IMR-90 (cell line): ENCODE results near the gene CACNA2D3. TPM values are rescaled to one million over a fixed set of nuclear protein-coding genes. Genes with fewer than 3 reads are reported as not detected.

Source experiments
- ATAC-seq: fragments of 200-7000 bp; cut with Tn5 transposase; 2 replicates; pipeline ENCODE4 v1.9.1; 2020; ENCODE audit warnings: low read depth, mild to moderate bottlenecking, moderate library complexity
- BruUV-seq: library from RNA; stranded (reverse); fragments of 400-500 nt; replicated peaks from 2 replicates; lab custom pipeline; 2021; lab: Mats Ljungman, UMichigan
- CTCF ChIA-PET: fragments of 300-600 bp; formaldehyde crosslinking; extraction: SDS; loops from one replicate; lab custom pipeline; 2021; ENCODE audit warnings: antibody characterized with exemption; lab: Yijun Ruan, JAX
- POLR2A ChIA-PET: fragments of 300-600 bp; sonication (Branson Sonifier 250); formaldehyde crosslinking; loops from one replicate; lab custom pipeline; 2022; ENCODE audit warnings: antibody characterized with exemption; ENCODE audit not compliant: unreplicated experiment; lab: Charles Lee
- DNase-seq: peaks from one replicate; pipeline ENCODE4 v3.0.0; 2013
- H2AFZ ChIP-seq: replicated peaks from 2 replicates; pipeline ENCODE3; 2013; ENCODE audit warnings: low read length, mild to moderate bottlenecking; ENCODE audit not compliant: poor library complexity
- H2AK5ac ChIP-seq: 2 replicates; pipeline ENCODE4 v1.6.1; 2013; ENCODE audit warnings: low read depth, low read length, inconsistent platforms
- H2AK9ac ChIP-seq: replicated peaks from 2 replicates; pipeline ENCODE3; 2013; ENCODE audit warnings: mild to moderate bottlenecking, low read depth, low read length, moderate library complexity; ENCODE audit not compliant: poor library complexity
- H2BK120ac ChIP-seq: 2 replicates; pipeline ENCODE4 v1.6.1; 2013; ENCODE audit warnings: low read depth, low read length, inconsistent platforms
- H2BK15ac ChIP-seq: 3 replicates; pipeline ENCODE4 v1.6.1; 2013; ENCODE audit warnings: low read depth, low read length, inconsistent platforms
- H2BK20ac ChIP-seq: 2 replicates; pipeline ENCODE4 v1.6.1; 2013; ENCODE audit warnings: low read depth, mild to moderate bottlenecking, inconsistent platforms, low read length, moderate library complexity
- H2BK5ac ChIP-seq: 2 replicates; pipeline ENCODE4 v1.6.1; 2013; ENCODE audit warnings: mild to moderate bottlenecking, low read depth, low read length, inconsistent platforms; ENCODE audit not compliant: poor library complexity, severe bottlenecking
- H3K14ac ChIP-seq: replicated peaks from 2 replicates; pipeline ENCODE4 v1.6.1; 2013; ENCODE audit warnings: low read depth, low read length, inconsistent platforms
- H3K18ac ChIP-seq: 2 replicates; pipeline ENCODE4 v1.6.1; 2013; ENCODE audit warnings: low read depth, low read length, control low read depth
- H3K23ac ChIP-seq: 2 replicates; pipeline ENCODE4 v1.6.1; 2013; ENCODE audit warnings: low read depth, low read length, inconsistent platforms
- H3K27ac ChIP-seq: 2 replicates; pipeline ENCODE4 v1.5.1; 2013; ENCODE audit warnings: mild to moderate bottlenecking, control low read depth, low read length; ENCODE audit not compliant: insufficient read depth
- H3K27me3 ChIP-seq: 2 replicates; pipeline ENCODE4 v1.6.1; 2013; ENCODE audit warnings: low read length; ENCODE audit not compliant: control insufficient read depth, insufficient read depth
- H3K36me3 ChIP-seq: 2 replicates; pipeline ENCODE4 v1.6.1; 2013; ENCODE audit warnings: low read length, mixed read lengths; ENCODE audit not compliant: control insufficient read depth, insufficient read depth
- H3K4ac ChIP-seq: 2 replicates; pipeline ENCODE4 v1.6.1; 2013; ENCODE audit warnings: low read depth, low read length, inconsistent platforms
- H3K4me1 ChIP-seq: 2 replicates; pipeline ENCODE4 v1.6.1; 2013; ENCODE audit warnings: low read length, mixed read lengths; ENCODE audit not compliant: control insufficient read depth, insufficient read depth
- H3K4me2 ChIP-seq: 2 replicates; pipeline ENCODE4 v1.6.1; 2013; ENCODE audit warnings: low read depth, mild to moderate bottlenecking, control low read depth, low read length, moderate library complexity
- H3K4me3 ChIP-seq: 2 replicates; pipeline ENCODE4 v1.5.1; 2013; ENCODE audit warnings: low read depth, mild to moderate bottlenecking, control low read depth, low read length, moderate library complexity; ENCODE audit not compliant: insufficient read depth
- H3K56ac ChIP-seq: 2 replicates; pipeline ENCODE4 v1.6.1; 2013; ENCODE audit warnings: low read length, inconsistent platforms; ENCODE audit not compliant: insufficient read depth; ENCODE audit errors: extremely low read depth
- H3K79me1 ChIP-seq, 2 experiments: 2 replicates each; pipeline ENCODE4 v1.6.1; 2013; ENCODE audit warnings: low read length in 2 of 2, inconsistent platforms in 1 of 2, low read depth in 1 of 2
- H3K9ac ChIP-seq: 2 replicates; pipeline ENCODE4 v1.6.1; 2013; ENCODE audit warnings: low read depth, low read length, control low read depth
- H3K9me1 ChIP-seq: 2 replicates; pipeline ENCODE4 v1.6.1; 2013; ENCODE audit warnings: low read length, inconsistent platforms; ENCODE audit not compliant: insufficient read depth
- H3K9me3 ChIP-seq: 2 replicates; pipeline ENCODE4 v1.6.1; 2013; ENCODE audit warnings: low read length; ENCODE audit not compliant: control insufficient read depth, insufficient read depth
- H4K20me1 ChIP-seq: 2 replicates; pipeline ENCODE4 v1.6.1; 2013; ENCODE audit warnings: low read length, inconsistent platforms; ENCODE audit not compliant: insufficient read depth
- H4K5ac ChIP-seq: 2 replicates; pipeline ENCODE4 v1.6.1; 2013; ENCODE audit warnings: mild to moderate bottlenecking, low read depth, low read length, control low read depth
- H4K8ac ChIP-seq, 2 experiments: 2 replicates each; pipeline ENCODE4 v1.6.1; 2013; ENCODE audit warnings: low read depth in 2 of 2, low read length in 2 of 2, control low read depth in 1 of 2, inconsistent platforms in 1 of 2
- H4K91ac ChIP-seq: 2 replicates; pipeline ENCODE4 v1.6.1; 2013; ENCODE audit warnings: low read depth, low read length, inconsistent platforms; ENCODE audit not compliant: insufficient read depth
- BHLHE40 ChIP-seq: fragments of 150-350 bp; IDR thresholded peaks from 2 replicates; pipeline ENCODE4 v1.6.1; 2016; ENCODE audit warnings: mild to moderate bottlenecking, low read depth, low read length
- CHD1 ChIP-seq: IDR thresholded peaks from 2 replicates; pipeline ENCODE4 v1.6.1; 2012; ENCODE audit warnings: low read depth, low read length, improper control_type of control experiment
- CTCF ChIP-seq: conservative IDR thresholded peaks from 2 replicates; pipeline ENCODE4 v1.5.1; 2012; ENCODE audit warnings: mild to moderate bottlenecking, low read depth, low read length, improper control_type of control experiment
- ELK1 ChIP-seq: fragments of 150-350 bp; IDR thresholded peaks from 2 replicates; pipeline ENCODE4 v1.6.1; 2016; ENCODE audit warnings: low read depth, mild to moderate bottlenecking, low read length, moderate library complexity, borderline replicate concordance
- FOS ChIP-seq: fragments of 150-350 bp; IDR thresholded peaks from 2 replicates; pipeline ENCODE4 v1.6.1; 2016; ENCODE audit warnings: low read depth, low read length
- MAFK ChIP-seq: IDR thresholded peaks from 2 replicates; pipeline ENCODE4 v1.6.1; 2012; ENCODE audit warnings: low read depth, low read length, improper control_type of control experiment
- MAZ ChIP-seq: IDR thresholded peaks from 2 replicates; pipeline ENCODE4 v1.6.1; 2012; ENCODE audit warnings: low read depth, mild to moderate bottlenecking, low read length, improper control_type of control experiment, moderate library complexity, borderline replicate concordance
- MXI1 ChIP-seq: IDR thresholded peaks from 2 replicates; pipeline ENCODE4 v1.6.1; 2012; ENCODE audit warnings: low read depth, mild to moderate bottlenecking, low read length, moderate library complexity, borderline replicate concordance
- NFE2L2 ChIP-seq: fragments of 150-350 bp; IDR thresholded peaks from 2 replicates; pipeline ENCODE4 v1.6.1; 2016; ENCODE audit warnings: low read depth, mild to moderate bottlenecking, low read length
- POLR2A ChIP-seq: IDR thresholded peaks from 2 replicates; pipeline ENCODE4 v1.6.1; 2012; ENCODE audit warnings: mild to moderate bottlenecking, low read depth, low read length
- RAD21 ChIP-seq: IDR thresholded peaks from 2 replicates; pipeline ENCODE4 v1.6.1; 2012; ENCODE audit warnings: low read length, improper control_type of control experiment
- RFX5 ChIP-seq: IDR thresholded peaks from 2 replicates; pipeline ENCODE4 v1.8.0; 2012; ENCODE audit warnings: low read depth, mild to moderate bottlenecking, low read length, moderate library complexity
- SMC3 ChIP-seq: fragments of 150-350 bp; IDR thresholded peaks from 2 replicates; pipeline ENCODE4 v1.6.1; 2016; ENCODE audit warnings: low read depth, mild to moderate bottlenecking, antibody characterized with exemption, low read length, moderate library complexity
- USF2 ChIP-seq: fragments of 150-350 bp; IDR thresholded peaks from 2 replicates; pipeline ENCODE4 v1.6.1; 2017; ENCODE audit warnings: mild to moderate bottlenecking, antibody characterized with exemption, low read length, low read depth
- WGBS, 2 experiments: methylation state at CpG; one replicate each; pipeline versions ENCODE4 v1.1.5 to v1.1.7; 2013; ENCODE audit warnings: missing lambda C conversion rate in 2 of 2; ENCODE audit not compliant: insufficient read length in 1 of 2; ENCODE audit errors: extremely low coverage in 2 of 2; 5-methylcytosine and 5-hydroxymethylcytosine counted together
- dilution Hi-C: fragments of 300-500 bp; cut with HindIII; formaldehyde crosslinking; loops from one replicate; pipeline ENCODE4 v1.14.3; 2018; ENCODE audit warnings: low sequenced_read_pairs; ENCODE audit not compliant: unreplicated experiment
- in situ Hi-C: fragments of 300-500 bp; cut with MboI; formaldehyde crosslinking; loops from 3 replicates; pipeline ENCODE4 v1.14.3; 2019; ENCODE audit warnings: low sequenced_read_pairs, inconsistent platforms, mixed read lengths
- intact Hi-C: fragments of 100-400 bp; cut with micrococcal nuclease; formaldehyde crosslinking; loops from 2 replicates; pipeline ENCODE4 v1.10.0; 2022
- polyA plus RNA-seq, 3 experiments: library from polyadenylated mRNA; depleted of rRNA; stranded (reverse); fragments of >200 nt; gene quantifications; 2 replicates each; pipeline ENCODE4 v1.2.3, GENCODE V29; 2012; ENCODE audit warnings: low replicate concordance in 1 of 3
- total RNA-seq: library from RNA; depleted of rRNA; stranded (reverse); fragments of >200 nt; gene quantifications from 2 replicates; pipeline ENCODE4 v1.2.3, GENCODE V29; 2012

CACNA2D3 gene
- total and polyA plus RNA-seq, 2 of the 4 experiments (the other 2 are of a cell fraction) = 0.36 to 0.41 TPM

GRCh38 chr3:54889731-54890130 is 767.4 kb downstream of the CACNA2D3 start:
- CTCF ChIA-PET = no interaction called here
- H3K18ac ChIP-seq = no peak overlapping the region

More at GRCh38 chr3:54889731-54890130, 767.4 kb downstream of the CACNA2D3 start:
- Histone ChIP-seq H3K4me1 (peaks cover 13% of the 10 kb centered on the region), H3K9me3 (no peaks in the 10 kb centered on the region), H3K23ac (no peak overlapping the region), H3K9ac (no peak overlapping the region), H3K27me3 (no peaks in the 10 kb centered on the region), H3K36me3 (no peaks in the 10 kb centered on the region), H3K79me1 (no peaks in the 10 kb centered on the region), H4K5ac (no peak overlapping the region), H3K27ac (no peak overlapping the region), H3K9me1 (peaks cover 11% of the 10 kb centered on the region), H3K4me2 (no peak overlapping the region), H3K4ac (0 out of 2 replicates have a peak overlapping the region, but pooled peaks have one; percentile 5), H2BK5ac (no peak overlapping the region), H2AK5ac (no peak overlapping the region), H3K14ac (no peak overlapping the region), H2AK9ac (no peak overlapping the region), H4K91ac (no peak overlapping the region; the same call in 1 of the 2 replicates), H3K4me3 (no peak overlapping the region), H4K20me1 (no peaks in the 10 kb centered on the region), H2AFZ (no peak overlapping the region), H2BK20ac (no peak overlapping the region), H2BK15ac (peak overlapping the region; percentile 63; the same call in 1 of the 3 replicates), H3K56ac (no peak overlapping the region), H2BK120ac (no peak overlapping the region), H4K8ac (no peak overlapping the region)
- intact Hi-C loops = no loop called here
- ATAC-seq (no peak), DNase-seq (no peak)
- POLR2A ChIA-PET = no interaction called here
- TF ChIP-seq CTCF (no peak), RFX5 (no peak), RAD21 (no peak), ELK1 (no peak), MAZ (no peak), CHD1 (no peak), MAFK (no peak), SMC3 (no peak), FOS (no peak), BHLHE40 (no peak), NFE2L2 (no peak), POLR2A (no peak), USF2 (no peak), MXI1 (no peak)
- in situ Hi-C loops = loop anchor here (10.0 kb wide), 1 partner anchor 595 kb away; the partner anchor contains the start of gene WNT5A
- WGBS, 2 experiments = no CpG with 5 or more reads among the region's 3 CpGs
- dilution Hi-C loops = no loop called here
- BruUV-seq = no TSS peak
